Astrocyte (in vitro differentiated cells and primary cell): Measurements from ENCODE around the gene ZKSCAN3. TPM values are rescaled to one million over a fixed set of nuclear protein-coding genes. Genes with fewer than 3 reads are reported as not detected.

Experiments
- DNase-seq: peaks from one replicate; pipeline ENCODE4 v3.0.0-alpha.2; 2010; ENCODE audit warnings: low read depth
- FAIRE-seq: peaks from 2 replicates; lab custom pipeline; 2011; peaks lifted over from hg19 to GRCh38; lab: Jason Lieb, UNC
- H2AFZ ChIP-seq: 2 replicates; pipeline ENCODE4 v1.6.0; 2012; ENCODE audit warnings: low read depth, low read length, inconsistent platforms
- H3K27ac ChIP-seq: 2 replicates; pipeline ENCODE4 v1.5.1; 2011; ENCODE audit warnings: low read depth, low read length, inconsistent platforms
- H3K27me3 ChIP-seq: 2 replicates; pipeline ENCODE4 v1.6.0; 2011; ENCODE audit warnings: low read length, inconsistent platforms; ENCODE audit not compliant: insufficient read depth
- H3K36me3 ChIP-seq: 2 replicates; pipeline ENCODE4 v1.5.1; 2011; ENCODE audit warnings: low read length, inconsistent platforms; ENCODE audit not compliant: insufficient read depth
- H3K4me1 ChIP-seq: 2 replicates; pipeline ENCODE4 v1.5.1; 2011; ENCODE audit warnings: low read length, inconsistent platforms; ENCODE audit not compliant: insufficient read depth
- H3K4me2 ChIP-seq: 2 replicates; pipeline ENCODE4 v1.6.0; 2012; ENCODE audit warnings: low read length, inconsistent platforms
- H3K4me3 ChIP-seq: 2 replicates; pipeline ENCODE4 v1.5.1; 2011; ENCODE audit warnings: low read depth, mild to moderate bottlenecking, low read length, inconsistent platforms; ENCODE audit not compliant: insufficient read depth
- H3K79me2 ChIP-seq: 2 replicates; pipeline ENCODE4 v1.6.0; 2012; ENCODE audit warnings: mild to moderate bottlenecking, low read length, inconsistent platforms; ENCODE audit not compliant: insufficient read depth
- H3K9ac ChIP-seq: 2 replicates; pipeline ENCODE4 v1.6.0; 2012; ENCODE audit warnings: mild to moderate bottlenecking, low read length, inconsistent platforms
- H3K9me3 ChIP-seq: 2 replicates; pipeline ENCODE4 v1.5.1; 2012; ENCODE audit warnings: low read depth, mild to moderate bottlenecking, low read length, inconsistent platforms; ENCODE audit not compliant: insufficient read depth
- H4K20me1 ChIP-seq: 2 replicates; pipeline ENCODE4 v1.6.0; 2012; ENCODE audit warnings: low read length, inconsistent platforms; ENCODE audit not compliant: insufficient read depth
- H3K27ac Mint-ChIP-seq: one replicate; pipeline ENCODE4 v1.8.0; 2021; ENCODE audit warnings: mild to moderate bottlenecking, mixed read lengths; ENCODE audit not compliant: unreplicated experiment
- H3K27me3 Mint-ChIP-seq: one replicate; pipeline ENCODE4 v1.8.0; 2021; ENCODE audit warnings: low read depth, mixed read lengths; ENCODE audit not compliant: unreplicated experiment
- H3K36me3 Mint-ChIP-seq: one replicate; pipeline ENCODE4 v1.8.0; 2021; ENCODE audit warnings: low read depth, mixed read lengths; ENCODE audit not compliant: unreplicated experiment
- H3K4me1 Mint-ChIP-seq: one replicate; pipeline ENCODE4 v1.8.0; 2021; ENCODE audit warnings: low read depth, mixed read lengths; ENCODE audit not compliant: unreplicated experiment
- H3K4me3 Mint-ChIP-seq: one replicate; pipeline ENCODE4 v1.8.0; 2021; ENCODE audit warnings: mild to moderate bottlenecking, moderate library complexity, mixed read lengths; ENCODE audit not compliant: unreplicated experiment
- H3K9me3 Mint-ChIP-seq: one replicate; pipeline ENCODE4 v1.8.0; 2021; ENCODE audit warnings: mild to moderate bottlenecking, mixed read lengths; ENCODE audit not compliant: unreplicated experiment
- CTCF ChIP-seq: IDR thresholded peaks from 2 replicates; pipeline ENCODE4 v1.5.1; 2011; ENCODE audit warnings: low read depth, mild to moderate bottlenecking, inconsistent platforms, low read length, moderate library complexity; ENCODE audit not compliant: insufficient read depth
- EZH2 ChIP-seq: IDR thresholded peaks from 2 replicates; pipeline ENCODE4 v1.6.1; 2012; ENCODE audit warnings: mild to moderate bottlenecking, low read length, inconsistent platforms; ENCODE audit not compliant: insufficient read depth
- total RNA-seq: library from RNA; stranded (reverse); gene quantifications from 2 replicates; pipeline ENCODE4 v1.2.1, GENCODE V29; 2021

The ZKSCAN3 gene
- total RNA-seq, 1 donor from 2014 or later = 8.0 TPM

GRCh38 chr6:28393912-28394662 is 44.3 kb downstream of the ZKSCAN3 start:
- Histone ChIP-seq H4K20me1 (peaks cover 19% of the 10 kb centered on the region), H3K4me2 (no peak overlapping the region), H3K4me1 (no peaks in the 10 kb centered on the region), H3K79me2 (peaks cover 60% of the 10 kb centered on the region), H3K27me3 (no peaks in the 10 kb centered on the region), H3K4me3 (no peak overlapping the region), H3K27ac (no peak overlapping the region), H2AFZ (no peak overlapping the region), H3K36me3 (peaks cover 34% of the 10 kb centered on the region), H3K9me3 (peaks cover 9% of the 10 kb centered on the region), H3K9ac (no peak overlapping the region)
- no peak for DNase-seq
- no peaks in the 10 kb centered on the region for H3K27me3 Mint-ChIP-seq
- TF ChIP-seq EZH2 = no peak
- no peak for TF ChIP-seq CTCF
- peaks cover 28% of the 10 kb centered on the region for H3K36me3 Mint-ChIP-seq
- peaks cover 9% of the 10 kb centered on the region for H3K9me3 Mint-ChIP-seq
- no peak for FAIRE-seq
- no peak overlapping the region for H3K4me3 Mint-ChIP-seq
- no peak overlapping the region for H3K27ac Mint-ChIP-seq
- peaks cover 9% of the 10 kb centered on the region for H3K4me1 Mint-ChIP-seq

GRCh38 chr6:28395918-28396317 is 46.2 kb downstream of the ZKSCAN3 start:
- peaks cover 15% of the 10 kb centered on the region for H3K36me3 Mint-ChIP-seq
- no peak for FAIRE-seq
- TF ChIP-seq CTCF (no peak), EZH2 (no peak)
- H3K4me3 Mint-ChIP-seq = no peak overlapping the region
- Histone ChIP-seq H3K36me3 (peaks cover 20% of the 10 kb centered on the region), H2AFZ (no peak overlapping the region), H3K4me2 (no peak overlapping the region), H3K9me3 (peaks cover 3% of the 10 kb centered on the region), H3K27ac (no peak overlapping the region), H3K9ac (no peak overlapping the region), H4K20me1 (peaks cover 19% of the 10 kb centered on the region), H3K27me3 (no peaks in the 10 kb centered on the region), H3K4me1 (peaks cover 4% of the 10 kb centered on the region), H3K4me3 (no peak overlapping the region), H3K79me2 (peaks cover 60% of the 10 kb centered on the region)
- DNase-seq = no peak
- H3K9me3 Mint-ChIP-seq = peaks cover 5% of the 10 kb centered on the region
- no peaks in the 10 kb centered on the region for H3K27me3 Mint-ChIP-seq
- no peak overlapping the region for H3K27ac Mint-ChIP-seq
- peaks cover 11% of the 10 kb centered on the region for H3K4me1 Mint-ChIP-seq
